Lower leg skin (tissue), 4 donors: ENCODE results near the gene HEPN1. TPM values are rescaled to one million over a fixed set of nuclear protein-coding genes. Genes with fewer than 3 reads are reported as not detected.

Experiments
- DNase-seq, 2 donors: peaks; one replicate each; pipeline ENCODE4 v3.0.0-alpha.2; 2019; ENCODE audit warnings: low spot score in 2 of 2
- H3K4me3 ChIP-seq: fragments of 200-600 bp; sonication (generic); 2 replicates; pipeline ENCODE4 v1.5.1; 2017; ENCODE audit warnings: mild to moderate bottlenecking, low read depth; ENCODE audit not compliant: poor library complexity, severe bottlenecking
- POLR2A ChIP-seq, 2 donors: fragments of 450-650 bp; IDR thresholded peaks; one replicate each; pipeline ENCODE4 v1.6.1; 2016 to 2017; ENCODE audit warnings: antibody characterized with exemption in 2 of 2, mild to moderate bottlenecking in 1 of 2, moderate library complexity in 1 of 2
- WGBS, 2 donors: methylation state at CpG; one replicate each; pipeline ENCODE4 v1.1.5; 2018; 5-methylcytosine and 5-hydroxymethylcytosine counted together
- intact Hi-C: fragments of 100-400 bp; cut with DNase I; formaldehyde crosslinking; loops from one replicate; pipeline ENCODE4 v1.15.0; 2023; ENCODE audit warnings: low total_unique reads
- total RNA-seq, 4 donors: library from RNA; depleted of rRNA; stranded (reverse); fragments of >200 nt; gene quantifications; one replicate each; pipeline ENCODE4 v1.1.0, GENCODE V29; 2016
- TF ChIP-seq, protein P1 (sequence below), 3 donors: fragments of 450-650 bp; IDR thresholded peaks; one replicate each; pipeline ENCODE4 v1.5.1; 2016; ENCODE audit warnings: antibody characterized with exemption in 3 of 3, mild to moderate bottlenecking in 3 of 3, moderate library complexity in 2 of 3

HEPN1 gene
- total RNA-seq: not detected

- no peak within 1 kb of the TSS for H3K4me3 ChIP-seq
- no peak for DNase-seq
- intact Hi-C loops: no loop called here
- WGBS, 2 donors: 90 to 96% methylated on average over 3 of the region's 3 CpGs
- TF ChIP-seq, protein P1, sequence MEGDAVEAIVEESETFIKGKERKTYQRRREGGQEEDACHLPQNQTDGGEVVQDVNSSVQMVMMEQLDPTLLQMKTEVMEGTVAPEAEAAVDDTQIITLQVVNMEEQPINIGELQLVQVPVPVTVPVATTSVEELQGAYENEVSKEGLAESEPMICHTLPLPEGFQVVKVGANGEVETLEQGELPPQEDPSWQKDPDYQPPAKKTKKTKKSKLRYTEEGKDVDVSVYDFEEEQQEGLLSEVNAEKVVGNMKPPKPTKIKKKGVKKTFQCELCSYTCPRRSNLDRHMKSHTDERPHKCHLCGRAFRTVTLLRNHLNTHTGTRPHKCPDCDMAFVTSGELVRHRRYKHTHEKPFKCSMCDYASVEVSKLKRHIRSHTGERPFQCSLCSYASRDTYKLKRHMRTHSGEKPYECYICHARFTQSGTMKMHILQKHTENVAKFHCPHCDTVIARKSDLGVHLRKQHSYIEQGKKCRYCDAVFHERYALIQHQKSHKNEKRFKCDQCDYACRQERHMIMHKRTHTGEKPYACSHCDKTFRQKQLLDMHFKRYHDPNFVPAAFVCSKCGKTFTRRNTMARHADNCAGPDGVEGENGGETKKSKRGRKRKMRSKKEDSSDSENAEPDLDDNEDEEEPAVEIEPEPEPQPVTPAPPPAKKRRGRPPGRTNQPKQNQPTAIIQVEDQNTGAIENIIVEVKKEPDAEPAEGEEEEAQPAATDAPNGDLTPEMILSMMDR (IDR thresholded peaks at IDR 0.05): no peak
- TF ChIP-seq POLR2A (IDR thresholded peaks at IDR 0.05): no peak
These were observed at the start of gene HEPN1 for GRCh38 chr11:124918950-124919349. TSS of gene HEPN1 (plus strand) at chr11:124919250.

DNA sequence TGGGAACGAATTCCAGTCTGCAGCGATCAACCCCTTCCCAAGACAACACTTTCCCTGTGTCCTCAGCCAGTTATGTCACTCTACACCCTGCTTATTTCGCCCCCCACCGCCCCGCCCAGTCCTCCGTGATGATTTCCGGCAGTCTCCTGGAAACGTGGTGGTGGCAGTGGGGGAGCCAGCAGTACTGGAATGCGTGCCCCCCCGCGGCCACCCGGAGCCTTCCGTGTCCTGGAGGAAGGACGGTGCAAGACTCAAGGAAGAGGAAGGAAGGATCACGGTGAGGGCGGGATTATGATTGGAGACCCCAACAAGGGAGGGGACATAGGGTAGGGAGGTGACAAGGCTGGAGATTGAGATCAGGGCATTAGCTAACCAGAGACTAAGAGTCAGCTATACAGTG lies 49.7 kb upstream of the HEPN1 start:
- no peak for DNase-seq
- TF ChIP-seq, protein P1 (IDR thresholded peaks at IDR 0.05): no peak
- TF ChIP-seq POLR2A (IDR thresholded peaks at IDR 0.05): no peak
- intact Hi-C loops: no loop called here
- H3K4me3 ChIP-seq: no peak overlapping the region
- 6 to 7% methylated on average over 16 of the region's 16 CpGs for WGBS, 2 donors

GRCh38 chr11:124869856-124870387 lies 49.1 kb upstream of the HEPN1 start:
- no peak overlapping the region for H3K4me3 ChIP-seq
- no peak for DNase-seq
- 46 to 55% methylated on average over 14 of the region's 14 CpGs for WGBS, 2 donors
- intact Hi-C loops: no loop called here
- TF ChIP-seq POLR2A (IDR thresholded peaks at IDR 0.05): no peak
- TF ChIP-seq, protein P1 (IDR thresholded peaks at IDR 0.05): no peak

DNA sequence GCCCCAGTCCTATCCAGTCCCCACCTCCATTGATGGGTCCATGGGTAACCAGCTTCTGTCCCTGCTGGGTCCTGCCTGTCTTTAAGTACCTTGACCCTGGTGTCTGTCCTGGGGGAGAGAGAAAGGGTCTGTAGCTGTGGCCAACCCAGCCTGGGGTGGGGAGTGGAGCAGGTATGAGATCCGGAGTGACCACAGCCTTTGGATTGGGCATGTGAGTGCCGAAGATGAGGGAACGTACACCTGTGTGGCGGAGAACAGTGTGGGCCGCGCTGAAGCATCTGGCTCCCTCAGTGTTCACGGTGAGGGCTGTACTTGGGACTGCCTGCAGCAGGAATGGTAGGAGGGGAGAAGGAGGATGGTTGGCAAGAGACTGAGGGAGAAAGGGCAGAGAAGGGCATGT lies 48.6 kb upstream of the HEPN1 start:
- peak in 1 of 2 donors; percentile 74 for DNase-seq
- WGBS, 2 donors: 55 to 63% methylated on average over 7 of the region's 7 CpGs
- H3K4me3 ChIP-seq: no peak overlapping the region
- intact Hi-C loops: no loop called here
- no peak for TF ChIP-seq POLR2A (IDR thresholded peaks at IDR 0.05)
- TF ChIP-seq, protein P1 (IDR thresholded peaks at IDR 0.05): no peak

GRCh38 chr11:124872280-124872679 lies 46.8 kb upstream of the HEPN1 start:
- DNase-seq: no peak
- no peak overlapping the region for H3K4me3 ChIP-seq
- intact Hi-C loops: no loop called here
- WGBS, 2 donors: 44 to 68% methylated on average over 8 of the region's 8 CpGs
- TF ChIP-seq, protein P1 (IDR thresholded peaks at IDR 0.05): no peak
- no peak for TF ChIP-seq POLR2A (IDR thresholded peaks at IDR 0.05)

DNA sequence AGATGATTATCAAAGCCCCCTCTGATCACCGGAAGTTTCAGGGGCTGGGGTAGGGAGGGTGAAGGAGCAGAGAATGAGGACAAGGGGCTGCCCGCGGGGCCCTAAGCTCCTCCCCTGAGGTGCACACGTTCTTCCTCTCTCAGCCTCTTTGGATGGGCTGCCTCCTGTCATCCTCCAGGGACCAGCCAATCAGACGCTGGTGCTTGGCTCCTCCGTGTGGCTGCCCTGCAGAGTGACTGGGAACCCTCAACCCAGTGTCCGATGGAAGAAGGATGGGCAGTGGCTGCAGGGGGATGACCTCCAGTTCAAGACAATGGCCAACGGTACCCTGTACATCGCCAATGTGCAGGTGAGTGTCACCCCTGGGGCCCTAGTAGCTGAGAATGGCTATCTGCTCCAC lies 46.3 kb upstream of the HEPN1 start:
- H3K4me3 ChIP-seq: no peak overlapping the region
- TF ChIP-seq, protein P1 (IDR thresholded peaks at IDR 0.05): no peak
- TF ChIP-seq POLR2A (IDR thresholded peaks at IDR 0.05): no peak
- intact Hi-C loops: no loop called here
- 16 to 26% methylated on average over 9 of the region's 9 CpGs for WGBS, 2 donors
- DNase-seq: no peak
